Right lung (tissue), 5 donors: ENCODE results near the gene GPHN. TPM values are rescaled to one million over a fixed set of nuclear protein-coding genes. Genes with fewer than 3 reads are reported as not detected.

Source experiments
- DNase-seq, 2 donors: peaks; one replicate each; pipeline ENCODE4 v3.0.0-alpha.2; 2013
- polyA plus RNA-seq, 5 donors: library from polyadenylated mRNA; unstranded; fragments of 120-200 nt; gene quantifications; one replicate each; pipeline versions ENCODE4 v1.2.1 to v1.2.3, GENCODE V29; 2013; ENCODE audit warnings: inconsistent platforms in 1 of 5, low replicate concordance in 1 of 5; ENCODE audit not compliant: insufficient read length in 5 of 5, insufficient read depth in 1 of 5

The GPHN gene
- polyA plus RNA-seq, 5 donors, result 19.5 to 27.6 (median 26.5) TPM

GRCh38 chr14:67228325-67228984 is 720.5 kb downstream of the GPHN start:
- DNase-seq, result no peak

Other genes starting within 250 kb of the GPHN start
- under 1 TPM in 2 of 5 donors, not detected in 3; 0.12 to 0.25 TPM for gene CCDC196, start 21.8 kb upstream of the GPHN start, polyA plus RNA-seq